HCT116 (cell line): ENCODE measurements around the gene KIN.

Source experiments
- ATF3 ChIP-seq: IDR thresholded peaks from 2 replicates; pipeline ENCODE4 v1.6.1; 2012
- CTCF ChIP-seq, 3 experiments: fragments of 200-600 bp in 1 of 3; sonication (generic) in 1 of 3; IDR thresholded peaks in 2 of 3; conservative IDR thresholded peaks in 1 of 3; 2 replicates each; pipeline ENCODE4 v1.5.1; 2012 to 2017; ENCODE audit warnings: low read depth in 2 of 3, low read length in 2 of 3, antibody characterized with exemption in 1 of 3, borderline replicate concordance in 1 of 3, control low read depth in 1 of 3, mild to moderate bottlenecking in 1 of 3, mixed read lengths in 1 of 3, mixed run types in 1 of 3, moderate library complexity in 1 of 3; ENCODE audit not compliant: insufficient read depth in 1 of 3
- EZH2 ChIP-seq: fragments of 200-600 bp; sonication (generic); IDR thresholded peaks from 2 replicates; pipeline ENCODE4 v1.6.1; 2017; ENCODE audit warnings: antibody characterized with exemption, mixed run types
- FOSL1 ChIP-seq: IDR thresholded peaks from 2 replicates; pipeline ENCODE4 v1.6.1; 2012; ENCODE audit warnings: low read depth
- JUND ChIP-seq: IDR thresholded peaks from 2 replicates; pipeline ENCODE4 v1.6.1; 2012
- POLR2A ChIP-seq: IDR thresholded peaks from 2 replicates; pipeline ENCODE4 v1.7.0; 2011; ENCODE audit warnings: borderline replicate concordance; ENCODE audit not compliant: insufficient read depth, insufficient read length; ENCODE audit errors: extremely low read depth
- POLR2AphosphoS5 ChIP-seq: IDR thresholded peaks from 2 replicates; pipeline ENCODE4 v1.6.1; 2011; ENCODE audit warnings: mild to moderate bottlenecking, low read depth, low read length, moderate library complexity
- RAD21 ChIP-seq: IDR thresholded peaks from 2 replicates; pipeline ENCODE4 v1.6.1; 2012; ENCODE audit warnings: low read depth, mild to moderate bottlenecking
- REST ChIP-seq: IDR thresholded peaks from 2 replicates; pipeline ENCODE4 v1.6.1; 2012; ENCODE audit warnings: low read depth
- TCF7L2 ChIP-seq: IDR thresholded peaks from 2 replicates; pipeline ENCODE4 v1.7.0; 2011; ENCODE audit warnings: borderline replicate concordance, inconsistent platforms; ENCODE audit not compliant: insufficient read depth, insufficient read length; ENCODE audit errors: extremely low read depth
- YY1 ChIP-seq: IDR thresholded peaks from 2 replicates; pipeline ENCODE4 v1.6.1; 2011; ENCODE audit warnings: low read length, low read depth, moderate library complexity, mild to moderate bottlenecking; ENCODE audit not compliant: insufficient replicate concordance; ENCODE audit errors: extremely low read depth

- TF ChIP-seq CTCF (IDR thresholded peaks at IDR 0.05 in 2 of 3, conservative IDR thresholded peaks at IDR 0.05 in 1 of 3; ENCODE audit: borderline replicate concordance in 1 of 3, insufficient read depth in 1 of 3, low read depth in 2 of 3, low read length in 2 of 3) (no peak), POLR2A (no peak), RAD21 (no peak), YY1 (no peak), ATF3 (no peak), FOSL1 (no peak), REST (no peak), POLR2AphosphoS5 (no peak), JUND (no peak), EZH2 (no peak), TCF7L2 (no peak)
Measured at GRCh38 chr10:7829289-7829834, 41.6 kb upstream of the KIN start.
